Osteoblast (primary cell): Measurements from ENCODE around the gene SETD2. TPM values are rescaled to one million over a fixed set of nuclear protein-coding genes. Genes with fewer than 3 reads are reported as not detected.

Experiments
- DNase-seq: peaks from one replicate; pipeline ENCODE4 v3.0.0; 2011; ENCODE audit warnings: low spot score, mixed read lengths; ENCODE audit not compliant: insufficient read length; ENCODE audit errors: missing footprints
- H2AFZ ChIP-seq: 2 replicates; pipeline ENCODE4 v1.6.0; 2011; ENCODE audit warnings: mild to moderate bottlenecking, low read length
- H3K27ac ChIP-seq: 2 replicates; pipeline ENCODE4 v1.5.1; 2011; ENCODE audit warnings: mild to moderate bottlenecking, low read depth, low read length, moderate library complexity
- H3K27me3 ChIP-seq: 2 replicates; pipeline ENCODE4 v1.6.0; 2012; ENCODE audit warnings: mild to moderate bottlenecking, control low read depth, inconsistent platforms, low read length, moderate library complexity; ENCODE audit not compliant: insufficient read depth
- H3K36me3 ChIP-seq: 2 replicates; pipeline ENCODE4 v1.5.1; 2011; ENCODE audit warnings: mild to moderate bottlenecking, low read length, control low read depth, moderate library complexity; ENCODE audit not compliant: insufficient read depth
- H3K4me1 ChIP-seq: 2 replicates; pipeline ENCODE4 v1.5.1; 2011; ENCODE audit warnings: mild to moderate bottlenecking, low read length, control low read depth, moderate library complexity; ENCODE audit not compliant: insufficient read depth
- H3K4me2 ChIP-seq: 2 replicates; pipeline ENCODE4 v1.6.0; 2011; ENCODE audit warnings: mild to moderate bottlenecking, low read length; ENCODE audit not compliant: insufficient read depth
- H3K4me3 ChIP-seq: fragments of 200-600 bp; sonication (generic); 3 replicates; pipeline ENCODE4 v1.5.1; 2012; ENCODE audit warnings: mild to moderate bottlenecking, low read length, inconsistent platforms; ENCODE audit not compliant: insufficient read depth
- H3K79me2 ChIP-seq: 2 replicates; pipeline ENCODE4 v1.6.0; 2012; ENCODE audit warnings: mild to moderate bottlenecking, low read length, control low read depth, inconsistent platforms; ENCODE audit not compliant: insufficient read depth
- H3K9me3 ChIP-seq: 2 replicates; pipeline ENCODE4 v1.5.1; 2011; ENCODE audit warnings: low read depth, low read length, control low read depth
- H4K20me1 ChIP-seq: 2 replicates; pipeline ENCODE4 v1.6.0; 2012; ENCODE audit warnings: mild to moderate bottlenecking, low read length, control low read depth; ENCODE audit not compliant: insufficient read depth
- total RNA-seq: library from RNA; depleted of rRNA; stranded (reverse); fragments of >200 nt; gene quantifications from 2 replicates; pipeline ENCODE4 v1.2.3, GENCODE V29; 2012
- TF ChIP-seq, protein P1 (sequence below): IDR thresholded peaks from 2 replicates; pipeline ENCODE4 v1.5.1; 2011; ENCODE audit warnings: mild to moderate bottlenecking, low read depth, low read length, moderate library complexity; ENCODE audit errors: extremely low read depth

The SETD2 gene
- total RNA-seq, 1 donor = 39.8 TPM

DNA sequence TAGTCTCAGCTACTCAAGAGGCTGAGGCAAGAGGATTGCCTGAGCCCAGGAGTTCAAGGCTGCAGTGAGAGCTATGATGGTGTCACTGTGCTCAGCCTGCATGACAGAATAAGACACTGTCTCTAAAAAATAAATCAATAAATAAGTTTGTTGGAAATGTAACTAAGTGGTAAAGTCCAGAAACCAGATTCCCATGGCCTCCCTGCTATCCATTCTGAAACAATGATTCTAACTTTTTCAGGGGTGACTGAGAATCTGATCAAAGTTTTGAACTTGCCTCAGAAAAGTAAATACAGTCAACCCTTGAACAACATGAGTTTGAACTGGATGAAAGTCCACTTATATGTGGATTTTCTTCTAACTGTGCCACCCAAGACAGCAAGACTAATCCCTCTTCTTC, 98.2 kb downstream of the SETD2 start:
- Histone ChIP-seq H3K9me3 (no peaks in the 10 kb centered on the region), H3K79me2 (peaks cover 51% of the 10 kb centered on the region), H3K4me1 (no peaks in the 10 kb centered on the region)

DNA sequence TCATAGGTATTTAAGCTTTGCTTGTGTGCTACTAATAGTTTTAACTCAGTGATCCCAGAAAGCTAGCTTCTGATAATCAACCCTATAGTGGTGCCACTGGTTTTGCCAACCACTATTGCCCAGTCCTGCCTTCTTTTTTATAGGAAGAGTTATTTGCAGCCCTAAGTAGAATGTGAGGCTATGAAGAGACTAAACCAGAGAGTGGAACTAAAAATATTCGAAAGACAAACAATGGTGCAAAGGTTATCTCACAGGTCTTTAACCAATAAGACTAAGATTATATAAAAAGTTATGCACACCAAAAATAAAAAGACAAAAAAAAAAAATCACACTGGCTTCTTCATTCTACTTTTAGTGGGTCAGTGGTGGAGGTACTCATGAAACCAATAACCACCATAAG, 98.9 kb downstream of the SETD2 start:
- H3K36me3 ChIP-seq = peaks cover 25% of the 10 kb centered on the region
- H3K4me1 ChIP-seq = no peaks in the 10 kb centered on the region
- no peak overlapping the region for H3K27ac ChIP-seq
- H3K79me2 ChIP-seq = peaks cover 49% of the 10 kb centered on the region
- TF ChIP-seq, protein P1, sequence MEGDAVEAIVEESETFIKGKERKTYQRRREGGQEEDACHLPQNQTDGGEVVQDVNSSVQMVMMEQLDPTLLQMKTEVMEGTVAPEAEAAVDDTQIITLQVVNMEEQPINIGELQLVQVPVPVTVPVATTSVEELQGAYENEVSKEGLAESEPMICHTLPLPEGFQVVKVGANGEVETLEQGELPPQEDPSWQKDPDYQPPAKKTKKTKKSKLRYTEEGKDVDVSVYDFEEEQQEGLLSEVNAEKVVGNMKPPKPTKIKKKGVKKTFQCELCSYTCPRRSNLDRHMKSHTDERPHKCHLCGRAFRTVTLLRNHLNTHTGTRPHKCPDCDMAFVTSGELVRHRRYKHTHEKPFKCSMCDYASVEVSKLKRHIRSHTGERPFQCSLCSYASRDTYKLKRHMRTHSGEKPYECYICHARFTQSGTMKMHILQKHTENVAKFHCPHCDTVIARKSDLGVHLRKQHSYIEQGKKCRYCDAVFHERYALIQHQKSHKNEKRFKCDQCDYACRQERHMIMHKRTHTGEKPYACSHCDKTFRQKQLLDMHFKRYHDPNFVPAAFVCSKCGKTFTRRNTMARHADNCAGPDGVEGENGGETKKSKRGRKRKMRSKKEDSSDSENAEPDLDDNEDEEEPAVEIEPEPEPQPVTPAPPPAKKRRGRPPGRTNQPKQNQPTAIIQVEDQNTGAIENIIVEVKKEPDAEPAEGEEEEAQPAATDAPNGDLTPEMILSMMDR = no peak
- H3K9me3 ChIP-seq = no peaks in the 10 kb centered on the region
- peaks cover 11% of the 10 kb centered on the region for H4K20me1 ChIP-seq
- H3K4me3 ChIP-seq = no peak overlapping the region
- H3K4me2 ChIP-seq = no peak overlapping the region
- DNase-seq = peak; percentile 17
- H3K27me3 ChIP-seq = no peaks in the 10 kb centered on the region
- no peak overlapping the region for H2AFZ ChIP-seq

More for the DNA sequence above, 98.2 kb downstream of the SETD2 start:
- Histone ChIP-seq H2AFZ (no peak overlapping the region), H4K20me1 (peaks cover 11% of the 10 kb centered on the region), H3K36me3 (peaks cover 27% of the 10 kb centered on the region), H3K27ac (no peak overlapping the region), H3K4me3 (no peak overlapping the region), H3K27me3 (no peaks in the 10 kb centered on the region), H3K4me2 (no peak overlapping the region)
- TF ChIP-seq, protein P1 = no peak
- no peak for DNase-seq

DNA sequence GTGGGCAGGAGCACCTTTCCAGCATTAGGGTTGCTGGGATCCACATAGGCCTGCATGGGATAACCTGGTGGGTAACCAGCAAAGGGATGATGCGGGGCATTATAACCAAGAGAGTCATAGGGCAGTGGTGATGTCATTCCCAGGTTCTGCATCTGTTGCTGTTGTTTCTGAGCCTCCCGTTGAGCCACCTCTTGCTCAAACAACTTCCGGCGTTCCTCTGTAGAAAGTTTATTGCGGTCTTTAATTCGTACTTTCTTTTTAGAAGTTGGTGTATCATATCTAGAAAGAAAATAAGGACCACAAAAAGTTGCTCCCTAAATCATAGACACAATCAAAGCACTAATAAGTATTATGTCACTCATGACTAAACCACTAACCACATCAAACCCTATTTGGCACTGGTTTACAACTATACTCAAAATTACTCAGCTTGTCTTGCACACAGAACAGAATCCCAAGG, 106.7 kb downstream of the SETD2 start:
- peaks cover 53% of the 10 kb centered on the region for H3K79me2 ChIP-seq
- peaks cover 21% of the 10 kb centered on the region for H4K20me1 ChIP-seq
- no peak overlapping the region for H2AFZ ChIP-seq
- H3K27me3 ChIP-seq = no peaks in the 10 kb centered on the region
- peaks cover 19% of the 10 kb centered on the region for H3K36me3 ChIP-seq
- TF ChIP-seq, protein P1 = no peak
- H3K9me3 ChIP-seq = no peaks in the 10 kb centered on the region
- DNase-seq = peak; percentile 80
- H3K27ac ChIP-seq = peak overlapping the region; percentile 17
- no peak overlapping the region for H3K4me2 ChIP-seq
- H3K4me1 ChIP-seq = peaks cover 3% of the 10 kb centered on the region
- no peak overlapping the region for H3K4me3 ChIP-seq

DNA sequence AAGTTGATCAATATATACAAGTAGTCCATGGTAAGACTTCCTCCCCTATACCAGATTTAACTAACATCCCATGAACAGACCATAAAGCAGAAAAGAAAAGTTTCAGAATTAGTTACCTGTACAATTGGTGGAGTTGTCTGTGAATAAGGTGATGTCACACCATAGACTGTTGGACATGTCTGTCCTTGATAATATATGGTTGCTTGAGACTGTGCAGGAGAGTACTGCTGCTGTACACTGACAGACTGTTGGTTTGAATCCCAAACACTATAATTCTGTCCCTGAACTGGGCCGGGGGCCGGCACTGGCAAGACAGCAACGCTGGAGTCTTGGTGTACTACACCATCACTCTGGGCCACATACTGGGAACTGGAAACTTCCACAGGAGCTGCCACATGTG, 107.2 kb downstream of the SETD2 start:
- Histone ChIP-seq H3K27ac (peak overlapping the region; percentile 17), H3K4me3 (no peak overlapping the region), H3K36me3 (peaks cover 14% of the 10 kb centered on the region), H3K4me1 (peaks cover 3% of the 10 kb centered on the region), H3K9me3 (no peaks in the 10 kb centered on the region), H4K20me1 (peaks cover 21% of the 10 kb centered on the region), H3K27me3 (no peaks in the 10 kb centered on the region), H2AFZ (no peak overlapping the region), H3K79me2 (peaks cover 54% of the 10 kb centered on the region), H3K4me2 (no peak overlapping the region)
- TF ChIP-seq, protein P1 = no peak
- DNase-seq = no peak
